Non-pigmented ciliary epithelial cell (primary cell): ENCODE data around the gene NXPH1.

Experiments
- DNase-seq: peaks from one replicate; pipeline ENCODE4 v3.0.0-alpha.2; 2010; ENCODE audit warnings: low read depth

NXPH1 gene

GRCh38 chr7:8507566-8507965 lies 74.2 kb downstream of the NXPH1 start:
- DNase-seq = no peak

GRCh38 chr7:8509621-8510020 lies 76.2 kb downstream of the NXPH1 start:
- no peak for DNase-seq

GRCh38 chr7:8511855-8512254 lies 78.4 kb downstream of the NXPH1 start:
- DNase-seq = no peak

- DNase-seq = no peak
Measured at GRCh38 chr7:8514781-8515519, 81.5 kb downstream of the NXPH1 start.

GRCh38 chr7:8515640-8516185 lies 82.3 kb downstream of the NXPH1 start:
- no peak for DNase-seq

- DNase-seq = no peak
Measured at GRCh38 chr7:8516976-8517375, 83.6 kb downstream of the NXPH1 start.

GRCh38 chr7:8528311-8528710 lies 94.9 kb downstream of the NXPH1 start:
- no peak for DNase-seq

- DNase-seq = no peak
Measured at GRCh38 chr7:8531991-8532515, 98.6 kb downstream of the NXPH1 start.

GRCh38 chr7:8536431-8536830 lies 103.0 kb downstream of the NXPH1 start:
- DNase-seq = no peak

GRCh38 chr7:8549046-8549445 lies 115.6 kb downstream of the NXPH1 start:
- DNase-seq = no peak

- DNase-seq = no peak
Measured at GRCh38 chr7:8560501-8560900, 127.1 kb downstream of the NXPH1 start.

- DNase-seq = no peak
Measured at GRCh38 chr7:8561449-8561848, 128.0 kb downstream of the NXPH1 start.

GRCh38 chr7:8564281-8564680 lies 130.9 kb downstream of the NXPH1 start:
- no peak for DNase-seq

GRCh38 chr7:8566016-8566415 lies 132.6 kb downstream of the NXPH1 start:
- no peak for DNase-seq

GRCh38 chr7:8567626-8568025 lies 134.2 kb downstream of the NXPH1 start:
- DNase-seq = no peak

- DNase-seq = no peak
Measured at GRCh38 chr7:8579661-8580194, 146.3 kb downstream of the NXPH1 start.

- no peak for DNase-seq
Measured at GRCh38 chr7:8581842-8582241, 148.4 kb downstream of the NXPH1 start.

GRCh38 chr7:8582728-8583127 lies 149.3 kb downstream of the NXPH1 start:
- DNase-seq = no peak

GRCh38 chr7:8585591-8585990 lies 152.2 kb downstream of the NXPH1 start:
- no peak for DNase-seq

GRCh38 chr7:8590225-8590624 lies 156.8 kb downstream of the NXPH1 start:
- DNase-seq = no peak

- DNase-seq = no peak
Measured at GRCh38 chr7:8590791-8591190, 157.4 kb downstream of the NXPH1 start.

- DNase-seq = no peak
Measured at GRCh38 chr7:8591289-8591688, 157.9 kb downstream of the NXPH1 start.

- DNase-seq = no peak
Measured at GRCh38 chr7:8592167-8592566, 158.8 kb downstream of the NXPH1 start.

GRCh38 chr7:8594115-8594514 lies 160.7 kb downstream of the NXPH1 start:
- no peak for DNase-seq
